ENCODE data around the gene SLC9A4.

SLC9A4 gene

DNA sequence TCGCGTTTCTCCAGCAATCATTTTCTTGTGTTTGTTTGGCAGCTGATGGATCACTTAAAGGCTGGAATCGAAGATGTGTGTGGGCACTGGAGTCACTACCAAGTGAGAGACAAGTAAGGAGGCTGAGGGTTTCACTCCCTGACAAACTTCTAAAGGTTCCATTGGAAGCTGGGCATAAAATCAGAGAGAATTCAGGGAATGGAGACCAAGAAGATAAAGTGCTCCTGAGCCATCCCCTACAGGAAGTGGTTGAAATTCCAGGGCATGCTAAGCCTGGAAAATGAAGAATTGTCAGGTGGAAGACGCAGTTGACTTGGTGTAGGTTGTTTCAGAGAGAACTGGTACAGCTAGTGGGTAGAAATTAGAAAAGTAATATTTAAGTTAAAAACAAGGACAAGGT is 39.1 kb downstream of the SLC9A4 start:
- no peak for DNase-seq (ENCODE audit: low read depth)
- no peak overlapping the region for H3K4me3 ChIP-seq (ENCODE audit: low read depth, low read length)
- TF ChIP-seq, protein P1, sequence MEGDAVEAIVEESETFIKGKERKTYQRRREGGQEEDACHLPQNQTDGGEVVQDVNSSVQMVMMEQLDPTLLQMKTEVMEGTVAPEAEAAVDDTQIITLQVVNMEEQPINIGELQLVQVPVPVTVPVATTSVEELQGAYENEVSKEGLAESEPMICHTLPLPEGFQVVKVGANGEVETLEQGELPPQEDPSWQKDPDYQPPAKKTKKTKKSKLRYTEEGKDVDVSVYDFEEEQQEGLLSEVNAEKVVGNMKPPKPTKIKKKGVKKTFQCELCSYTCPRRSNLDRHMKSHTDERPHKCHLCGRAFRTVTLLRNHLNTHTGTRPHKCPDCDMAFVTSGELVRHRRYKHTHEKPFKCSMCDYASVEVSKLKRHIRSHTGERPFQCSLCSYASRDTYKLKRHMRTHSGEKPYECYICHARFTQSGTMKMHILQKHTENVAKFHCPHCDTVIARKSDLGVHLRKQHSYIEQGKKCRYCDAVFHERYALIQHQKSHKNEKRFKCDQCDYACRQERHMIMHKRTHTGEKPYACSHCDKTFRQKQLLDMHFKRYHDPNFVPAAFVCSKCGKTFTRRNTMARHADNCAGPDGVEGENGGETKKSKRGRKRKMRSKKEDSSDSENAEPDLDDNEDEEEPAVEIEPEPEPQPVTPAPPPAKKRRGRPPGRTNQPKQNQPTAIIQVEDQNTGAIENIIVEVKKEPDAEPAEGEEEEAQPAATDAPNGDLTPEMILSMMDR (IDR thresholded peaks at IDR 0.05; ENCODE audit: low read depth, low read length, missing control alignments), result no peak
- in situ Hi-C loops (cut with HindIII; ENCODE audit: low sequenced_read_pairs), result no loop called here

DNA sequence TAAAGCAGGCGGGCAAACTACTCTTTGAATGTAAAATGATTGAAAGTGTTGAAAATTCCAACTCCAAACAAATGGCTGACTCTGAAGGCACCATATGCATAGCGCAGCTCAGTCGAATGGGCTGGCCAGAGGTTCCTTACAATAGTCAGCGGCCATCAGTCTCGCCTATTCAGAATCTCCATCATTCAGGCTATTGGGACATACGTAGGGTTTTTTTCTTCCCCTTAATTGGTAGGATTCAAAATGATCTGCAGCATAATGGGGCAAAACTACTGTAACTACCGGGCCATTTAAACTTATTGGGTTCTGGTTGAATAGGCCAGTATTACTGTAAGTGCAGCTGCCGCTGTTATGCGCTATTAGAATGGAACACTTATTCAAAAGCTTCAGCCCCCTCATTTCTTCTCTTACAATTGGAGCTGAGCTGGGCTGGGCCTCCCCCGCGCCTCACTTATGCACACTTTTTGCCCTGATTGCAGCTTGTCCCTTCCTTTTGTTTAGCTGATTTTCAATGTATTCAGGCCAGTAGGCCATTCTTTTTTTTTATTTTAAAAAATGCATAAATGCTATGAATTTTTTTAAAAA is 40.4 kb downstream of the SLC9A4 start:
- TF ChIP-seq, protein P1 (IDR thresholded peaks at IDR 0.05; ENCODE audit: low read depth, low read length, missing control alignments), result no peak
- in situ Hi-C loops (cut with HindIII; ENCODE audit: low sequenced_read_pairs), result no loop called here
- H3K4me3 ChIP-seq (ENCODE audit: low read depth, low read length), result no peak overlapping the region
- DNase-seq (ENCODE audit: low read depth), result no peak

DNA sequence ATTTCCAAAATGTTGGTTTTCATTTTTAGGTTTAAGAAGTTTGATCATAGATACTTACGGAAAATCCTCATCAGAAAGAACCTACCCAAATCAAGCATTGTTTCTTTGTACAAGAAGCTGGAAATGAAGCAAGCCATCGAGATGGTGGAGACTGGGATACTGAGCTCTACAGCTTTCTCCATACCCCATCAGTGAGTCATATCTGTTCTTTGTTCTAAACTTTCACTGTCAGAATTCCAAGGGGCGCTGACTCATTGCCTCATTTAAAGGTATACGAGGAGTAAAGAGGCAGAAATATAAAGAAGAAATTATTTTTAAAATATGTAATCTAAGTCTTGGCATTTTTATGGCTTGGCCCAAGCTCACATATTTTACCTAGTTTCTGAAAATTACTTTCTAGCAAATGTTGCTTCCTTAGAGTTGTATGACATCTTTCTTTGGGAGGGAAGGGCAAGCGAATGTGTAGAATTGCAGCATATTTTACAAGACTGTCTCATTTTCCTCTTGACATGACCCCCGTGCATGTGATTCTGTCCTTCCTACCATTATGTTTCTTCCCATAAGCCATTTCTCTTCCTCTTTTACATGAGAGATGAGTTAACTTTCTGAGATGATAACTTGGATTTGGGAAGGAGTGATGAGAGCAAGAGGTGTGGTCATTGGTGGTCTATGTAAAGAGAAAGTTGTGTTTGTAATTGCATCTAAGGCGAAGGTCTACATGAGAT is 41.2 kb downstream of the SLC9A4 start:
- TF ChIP-seq, protein P1 (IDR thresholded peaks at IDR 0.05; ENCODE audit: low read depth, low read length, missing control alignments), result no peak
- in situ Hi-C loops (cut with HindIII; ENCODE audit: low sequenced_read_pairs), result no loop called here
- no peak overlapping the region for H3K4me3 ChIP-seq (ENCODE audit: low read depth, low read length)
- DNase-seq (ENCODE audit: low read depth), result peak; percentile 94

- H3K4me3 ChIP-seq (ENCODE audit: low read depth, low read length), result no peak overlapping the region
- DNase-seq (ENCODE audit: low read depth), result no peak
- in situ Hi-C loops (cut with HindIII; ENCODE audit: low sequenced_read_pairs), result no loop called here
- TF ChIP-seq, protein P1 (IDR thresholded peaks at IDR 0.05; ENCODE audit: low read depth, low read length, missing control alignments), result no peak
Observed at GRCh38 chr2:102515851-102516250, 42.8 kb downstream of the SLC9A4 start.

DNA sequence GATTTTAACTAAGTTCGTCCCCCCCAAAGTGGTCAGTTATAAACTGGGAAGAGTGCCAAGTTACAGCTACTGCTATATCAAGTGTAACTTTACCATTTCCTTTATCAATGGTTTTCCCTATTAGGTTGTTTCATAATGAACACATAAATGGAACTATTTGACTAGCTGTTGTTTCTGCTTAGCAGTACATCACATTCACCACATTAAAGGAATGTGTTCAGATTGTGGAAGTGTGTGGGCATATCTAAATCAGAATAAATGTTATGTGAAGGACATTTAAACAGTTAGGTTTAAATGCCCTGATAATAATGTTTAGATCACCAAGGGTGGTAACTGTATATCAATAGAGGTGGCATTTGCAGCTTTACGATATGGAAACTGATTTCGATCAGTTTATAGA is 45.1 kb downstream of the SLC9A4 start:
- TF ChIP-seq, protein P1 (IDR thresholded peaks at IDR 0.05; ENCODE audit: low read depth, low read length, missing control alignments), result no peak
- in situ Hi-C loops (cut with HindIII; ENCODE audit: low sequenced_read_pairs), result no loop called here
- no peak overlapping the region for H3K4me3 ChIP-seq (ENCODE audit: low read depth, low read length)
- DNase-seq (ENCODE audit: low read depth), result no peak

DNA sequence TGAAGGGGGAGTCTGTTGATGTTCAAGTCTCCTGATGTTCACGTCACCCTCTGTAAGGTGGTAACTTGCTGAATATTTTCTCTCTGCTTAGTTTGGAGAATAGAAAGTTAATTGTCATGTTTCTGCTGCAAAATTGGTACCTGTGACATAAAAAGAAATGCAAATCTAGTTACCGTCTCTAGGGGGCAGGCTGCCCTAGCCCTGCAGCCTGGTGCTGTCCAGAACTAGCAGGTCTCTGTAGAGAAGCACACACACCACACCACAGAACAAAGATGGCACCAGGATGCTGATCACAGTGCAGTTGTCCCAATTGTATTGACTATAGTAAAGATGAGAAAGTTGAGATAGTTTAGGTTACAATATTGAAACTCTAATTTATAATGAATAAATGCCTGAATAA is 47.0 kb downstream of the SLC9A4 start:
- no peak for DNase-seq (ENCODE audit: low read depth)
- in situ Hi-C loops (cut with HindIII; ENCODE audit: low sequenced_read_pairs), result no loop called here
- TF ChIP-seq, protein P1 (IDR thresholded peaks at IDR 0.05; ENCODE audit: low read depth, low read length, missing control alignments), result peak; percentile 47
- no peak overlapping the region for H3K4me3 ChIP-seq (ENCODE audit: low read depth, low read length)

Data from astrocyte of the cerebellum (primary cell).